ENCODE results near the gene BRK1. TPM values are rescaled to one million over a fixed set of nuclear protein-coding genes. Genes with fewer than 3 reads are reported as not detected.

BRK1 gene
- total and polyA plus RNA-seq, 2 donors (not counting 1 experiment from before 2014, with no cell fraction given), result 112 to 303 TPM

GRCh38 chr3:10116138-10116460 lies 624 bp downstream of the BRK1 start:
- peaks cover 7% of the 10 kb centered on the region for H3K4me1 ChIP-seq (ENCODE audit: control insufficient read depth, extremely low read depth, insufficient read depth, low read length)
- H2AFZ ChIP-seq (ENCODE audit: low read length), result peak overlapping the region; percentile 86
- peak overlapping the region; percentile 79 for H3K9ac ChIP-seq (ENCODE audit: insufficient read depth, low read length)
- DNase-seq (ENCODE audit: low read depth in 2 of 2), result peak in 1 of 2 donors; percentile 68
- no peaks in the 10 kb centered on the region for H3K27me3 ChIP-seq (ENCODE audit: control insufficient read depth, insufficient read depth, low read length)
- peaks cover 49% of the 10 kb centered on the region for H3K79me2 ChIP-seq (ENCODE audit: control insufficient read depth, insufficient read depth, low read length)
- H4K20me1 ChIP-seq (ENCODE audit: control insufficient read depth, extremely low read depth, insufficient read depth, low read length), result no peaks in the 10 kb centered on the region
- H3K27ac ChIP-seq (ENCODE audit: insufficient read depth, low read length), result peak overlapping the region; percentile 82
- peak overlapping the region; percentile 72 to 99 (median 86) for H3K4me3 ChIP-seq (replicated peaks in 1 of 4; ENCODE audit: control extremely low read depth in 1 of 4, insufficient read depth in 1 of 4, low read depth in 3 of 4, low read length in 4 of 4)
- TF ChIP-seq CTCF (conservative IDR thresholded peaks at IDR 0.05 in 1 of 2, IDR thresholded peaks at IDR 0.05 in 1 of 2; ENCODE audit: low read depth in 1 of 2, low read length in 2 of 2) (no peak), EZH2 (IDR thresholded peaks at IDR 0.05; ENCODE audit: low read length, missing control alignments) (no peak)
- H3K4me2 ChIP-seq (ENCODE audit: extremely low read depth, insufficient read depth, low read length), result peak overlapping the region; percentile 82
- H3K9me3 ChIP-seq (ENCODE audit: control insufficient read depth, insufficient read depth, low read depth, low read length), result no peaks in the 10 kb centered on the region
- no peaks in the 10 kb centered on the region for H3K36me3 ChIP-seq (ENCODE audit: control insufficient read depth, insufficient read depth, low read length)

GRCh38 chr3:10116928-10117327 lies 1.5 kb downstream of the BRK1 start:
- peak overlapping the region; percentile 72 to 99 (median 86) for H3K4me3 ChIP-seq (replicated peaks in 1 of 4; ENCODE audit: control extremely low read depth in 1 of 4, insufficient read depth in 1 of 4, low read depth in 3 of 4, low read length in 4 of 4)
- H3K79me2 ChIP-seq (ENCODE audit: control insufficient read depth, insufficient read depth, low read length), result peaks cover 52% of the 10 kb centered on the region
- H3K4me2 ChIP-seq (ENCODE audit: extremely low read depth, insufficient read depth, low read length), result peak overlapping the region; percentile 82
- no peaks in the 10 kb centered on the region for H3K9me3 ChIP-seq (ENCODE audit: control insufficient read depth, insufficient read depth, low read depth, low read length)
- H3K36me3 ChIP-seq (ENCODE audit: control insufficient read depth, insufficient read depth, low read length), result no peaks in the 10 kb centered on the region
- H4K20me1 ChIP-seq (ENCODE audit: control insufficient read depth, extremely low read depth, insufficient read depth, low read length), result no peaks in the 10 kb centered on the region
- no peak overlapping the region for H3K9ac ChIP-seq (ENCODE audit: insufficient read depth, low read length)
- H3K27me3 ChIP-seq (ENCODE audit: control insufficient read depth, insufficient read depth, low read length), result no peaks in the 10 kb centered on the region
- H3K27ac ChIP-seq (ENCODE audit: insufficient read depth, low read length), result no peak overlapping the region
- no peak for DNase-seq (ENCODE audit: low read depth in 2 of 2)
- TF ChIP-seq EZH2 (IDR thresholded peaks at IDR 0.05; ENCODE audit: low read length, missing control alignments) (no peak), CTCF (conservative IDR thresholded peaks at IDR 0.05 in 1 of 2, IDR thresholded peaks at IDR 0.05 in 1 of 2; ENCODE audit: low read depth in 1 of 2, low read length in 2 of 2) (no peak)
- peaks cover 7% of the 10 kb centered on the region for H3K4me1 ChIP-seq (ENCODE audit: control insufficient read depth, extremely low read depth, insufficient read depth, low read length)
- H2AFZ ChIP-seq (ENCODE audit: low read length), result no peak overlapping the region

- no peak overlapping the region for H3K27ac ChIP-seq (ENCODE audit: insufficient read depth, low read length)
- no peaks in the 10 kb centered on the region for H4K20me1 ChIP-seq (ENCODE audit: control insufficient read depth, extremely low read depth, insufficient read depth, low read length)
- H3K36me3 ChIP-seq (ENCODE audit: control insufficient read depth, insufficient read depth, low read length), result no peaks in the 10 kb centered on the region
- no peak overlapping the region for H3K4me2 ChIP-seq (ENCODE audit: extremely low read depth, insufficient read depth, low read length)
- H3K79me2 ChIP-seq (ENCODE audit: control insufficient read depth, insufficient read depth, low read length), result peaks cover 66% of the 10 kb centered on the region
- DNase-seq (ENCODE audit: low read depth in 2 of 2), result peak in 1 of 2 donors; percentile 56
- no peaks in the 10 kb centered on the region for H3K27me3 ChIP-seq (ENCODE audit: control insufficient read depth, insufficient read depth, low read length)
- peaks cover 7% of the 10 kb centered on the region for H3K4me1 ChIP-seq (ENCODE audit: control insufficient read depth, extremely low read depth, insufficient read depth, low read length)
- no peaks in the 10 kb centered on the region for H3K9me3 ChIP-seq (ENCODE audit: control insufficient read depth, insufficient read depth, low read depth, low read length)
- no peak overlapping the region for H3K9ac ChIP-seq (ENCODE audit: insufficient read depth, low read length)
- TF ChIP-seq EZH2 (IDR thresholded peaks at IDR 0.05; ENCODE audit: low read length, missing control alignments), result no peak
- TF ChIP-seq CTCF (conservative IDR thresholded peaks at IDR 0.05 in 1 of 2, IDR thresholded peaks at IDR 0.05 in 1 of 2; ENCODE audit: low read depth in 1 of 2, low read length in 2 of 2), result no peak
- no peak overlapping the region for H2AFZ ChIP-seq (ENCODE audit: low read length)
- no peak overlapping the region for H3K4me3 ChIP-seq (replicated peaks in 1 of 4; ENCODE audit: control extremely low read depth in 1 of 4, insufficient read depth in 1 of 4, low read depth in 3 of 4, low read length in 4 of 4)
These were observed 3.9 kb downstream of the BRK1 start for GRCh38 chr3:10119376-10119775.
